Measurements from ENCODE around the gene HMBS.
"Not testable (repeated sequence)": the region's sequence is repeated elsewhere in the genome, so short reads cannot be mapped to it uniquely, and the experiment has no call there.

Gene HMBS

DNA sequence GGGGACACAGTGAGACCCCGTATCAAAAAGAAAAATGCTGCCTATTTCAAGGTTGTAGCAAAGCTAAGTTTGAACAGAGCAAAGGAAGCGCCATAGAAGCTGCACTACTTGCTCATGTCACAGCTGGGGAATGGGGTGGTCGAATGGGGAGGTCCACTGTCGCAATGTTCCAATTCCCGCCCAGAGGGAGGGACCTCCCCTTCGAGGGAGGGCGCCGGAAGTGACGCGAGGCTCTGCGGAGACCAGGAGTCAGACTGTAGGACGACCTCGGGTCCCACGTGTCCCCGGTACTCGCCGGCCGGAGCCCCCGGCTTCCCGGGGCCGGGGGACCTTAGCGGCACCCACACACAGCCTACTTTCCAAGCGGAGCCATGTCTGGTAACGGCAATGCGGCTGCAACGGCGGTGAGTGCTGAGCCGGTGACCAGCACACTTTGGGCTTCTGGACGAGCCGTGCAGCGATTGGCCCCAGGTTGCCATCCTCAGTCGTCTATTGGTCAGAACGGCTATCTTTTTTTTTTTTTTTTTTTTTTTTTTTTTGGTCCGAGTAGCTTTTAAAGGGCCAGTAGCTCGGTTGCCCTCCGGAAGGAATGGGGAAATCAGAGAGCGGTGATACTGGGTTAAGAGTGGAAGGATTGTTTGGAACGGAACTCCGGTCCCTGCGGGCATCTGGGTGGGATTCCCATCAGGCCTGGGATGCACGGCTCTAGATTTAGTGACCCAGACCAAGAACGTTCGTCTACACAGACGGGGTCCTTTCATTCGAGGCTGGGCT is at the start of gene HMBS:
TSS of gene HMBS (plus strand) at position 219 of the 774 bp plus-strand sequence. CDS start at position 372, 153 bp downstream.
- peak; percentile 92 for DNase-seq

DNA sequence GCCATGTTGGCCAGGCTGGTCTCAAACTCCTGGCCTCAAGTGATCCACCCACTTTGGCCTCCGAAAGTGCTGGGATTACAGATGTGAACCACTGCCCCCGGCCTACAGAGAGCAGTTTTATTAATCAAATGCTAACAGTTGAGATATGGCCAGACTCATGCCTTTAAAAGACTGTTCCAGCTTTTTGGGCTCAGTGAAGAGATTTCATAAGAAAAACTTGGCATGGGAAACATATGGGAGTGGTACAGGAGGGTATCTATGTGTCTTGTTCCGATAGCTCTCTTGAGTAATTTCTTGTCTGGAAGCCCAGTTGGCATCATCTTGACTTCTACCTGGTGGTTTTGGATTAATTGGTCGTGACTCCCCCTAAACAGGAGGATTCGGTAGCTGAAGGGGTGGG is 45.8 kb upstream of the HMBS start:
- DNase-seq = no peak

DNA sequence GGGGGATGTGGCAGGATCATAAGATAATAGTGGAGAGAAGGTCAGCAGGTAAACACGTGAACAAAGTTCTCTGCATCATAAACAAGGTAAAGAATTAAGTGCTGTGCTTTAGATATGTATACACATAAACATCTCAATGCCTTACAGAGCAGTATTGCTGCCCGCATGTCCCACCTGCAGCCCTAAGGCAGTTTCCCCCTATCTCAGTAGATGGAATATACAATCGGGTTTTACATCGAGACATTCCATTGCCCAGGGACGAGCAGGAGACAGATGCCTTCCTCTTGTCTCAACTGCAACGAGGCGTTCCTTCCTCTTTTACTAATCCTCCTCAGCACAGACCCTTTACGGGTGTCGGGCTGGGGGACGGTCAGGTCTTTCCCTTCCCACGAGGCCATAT is 45.2 kb upstream of the HMBS start:
- DNase-seq = not testable (repeated sequence)

DNA sequence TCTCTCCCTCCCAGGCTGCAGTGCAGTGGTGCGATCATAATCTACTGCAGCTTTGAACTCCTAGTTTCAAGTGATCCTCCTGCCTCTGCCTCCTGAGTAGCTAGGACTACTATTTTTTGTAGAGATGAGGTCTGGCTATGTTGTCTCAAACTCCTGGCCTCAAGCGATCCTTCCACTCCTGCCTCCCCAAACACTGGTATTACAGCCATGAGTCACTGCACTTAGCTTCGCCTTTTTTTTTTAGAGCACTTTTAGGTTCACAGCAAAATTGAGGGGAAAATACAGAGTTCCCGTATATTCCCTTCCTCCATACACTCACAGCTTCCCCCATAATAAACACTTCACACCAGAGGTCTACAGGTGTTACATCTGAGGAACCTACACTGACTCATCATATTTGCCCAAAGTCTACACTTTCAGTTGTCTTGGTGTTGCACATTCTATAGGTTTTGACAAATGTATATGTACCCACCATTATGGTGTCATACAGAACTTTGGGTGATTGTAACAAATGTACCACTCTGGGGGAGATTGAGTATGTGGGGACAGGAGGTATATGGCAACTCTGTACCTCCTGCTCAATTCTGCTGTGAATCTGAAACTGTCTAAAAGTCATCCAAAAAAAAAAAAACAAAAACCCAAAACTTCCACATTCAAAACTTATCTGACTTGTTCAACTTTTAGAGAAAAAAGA is 42.7 kb upstream of the HMBS start:
- peak; percentile 59 for DNase-seq

DNA sequence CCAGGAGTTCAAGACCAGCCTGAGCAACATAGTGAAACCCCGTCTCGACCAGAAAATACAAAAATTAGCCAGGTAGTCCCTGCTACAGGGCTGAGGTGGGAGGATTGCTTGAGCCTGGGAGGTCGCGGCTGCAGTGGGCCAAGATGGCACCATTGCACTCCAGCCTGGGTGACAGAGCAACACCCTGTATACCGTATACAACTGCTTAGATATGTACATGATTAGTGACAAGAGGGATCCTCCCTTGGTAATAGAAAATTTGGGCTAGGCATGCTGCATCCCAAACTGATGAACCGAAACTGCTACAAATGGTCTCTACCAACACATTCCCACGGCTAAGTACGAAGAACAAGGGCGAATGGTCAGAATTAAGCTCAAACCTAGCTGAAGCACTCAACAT is 41.8 kb upstream of the HMBS start:
- no peak for DNase-seq

DNA sequence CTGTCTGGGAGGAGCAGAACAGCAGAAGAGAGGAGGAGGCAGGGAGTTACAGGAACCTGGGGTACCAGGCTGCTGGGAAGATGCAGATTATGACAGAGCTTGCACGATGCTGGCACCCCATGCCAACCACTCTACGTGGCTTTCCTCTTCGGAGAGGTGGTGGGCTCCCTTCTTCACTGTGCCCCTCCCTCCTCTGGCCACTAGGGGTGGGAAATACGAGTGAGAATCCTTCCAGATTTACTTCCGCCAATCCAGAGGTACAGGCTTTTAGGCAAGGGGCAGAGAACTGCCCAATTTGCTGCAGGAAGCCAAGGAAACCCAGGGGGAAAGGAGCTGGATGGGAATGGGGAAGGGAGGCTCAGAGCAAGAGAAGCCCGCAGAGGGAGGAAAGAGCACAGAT is 40.0 kb upstream of the HMBS start:
- no peak for DNase-seq

DNA sequence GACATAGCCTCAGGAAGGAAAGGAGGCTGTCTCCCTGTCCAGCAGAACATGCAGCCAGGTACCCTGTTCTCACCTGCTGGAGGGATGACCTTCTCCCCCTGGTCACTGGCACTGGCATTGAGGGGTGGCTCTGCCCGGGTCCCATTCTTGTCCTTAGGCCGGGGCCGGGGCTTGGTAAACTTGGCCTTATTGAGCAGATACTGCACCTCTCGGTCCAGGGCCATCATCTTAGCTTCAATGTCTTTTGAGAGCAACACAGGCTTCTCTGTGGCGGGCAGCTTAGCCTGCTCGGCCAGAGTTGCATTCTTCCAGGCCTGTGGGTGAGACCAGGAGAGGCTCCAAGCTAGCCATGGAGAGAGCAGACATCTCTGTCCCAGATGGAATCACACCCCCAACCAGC is 38.2 kb upstream of the HMBS start:
- no peak for DNase-seq

DNA sequence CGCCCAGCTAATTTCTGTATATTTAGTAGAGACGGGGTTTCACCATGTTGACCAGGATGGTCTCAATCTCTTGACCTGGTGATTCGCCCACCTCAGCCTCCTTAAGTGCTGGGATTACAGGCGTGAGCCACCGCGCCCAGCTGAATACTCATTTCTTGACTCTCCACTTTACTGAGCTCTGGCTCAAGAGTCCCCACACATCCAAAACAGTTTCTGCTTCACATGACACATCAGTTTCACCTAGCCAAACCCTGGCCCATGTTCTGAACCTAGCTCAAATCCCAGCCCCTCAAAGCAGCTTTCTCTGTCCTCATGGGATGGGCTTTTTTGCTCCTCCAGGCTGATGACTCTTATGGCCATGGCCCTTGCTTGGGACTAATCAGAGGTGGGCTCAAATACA is 37.5 kb upstream of the HMBS start:
- no peak for DNase-seq

DNA sequence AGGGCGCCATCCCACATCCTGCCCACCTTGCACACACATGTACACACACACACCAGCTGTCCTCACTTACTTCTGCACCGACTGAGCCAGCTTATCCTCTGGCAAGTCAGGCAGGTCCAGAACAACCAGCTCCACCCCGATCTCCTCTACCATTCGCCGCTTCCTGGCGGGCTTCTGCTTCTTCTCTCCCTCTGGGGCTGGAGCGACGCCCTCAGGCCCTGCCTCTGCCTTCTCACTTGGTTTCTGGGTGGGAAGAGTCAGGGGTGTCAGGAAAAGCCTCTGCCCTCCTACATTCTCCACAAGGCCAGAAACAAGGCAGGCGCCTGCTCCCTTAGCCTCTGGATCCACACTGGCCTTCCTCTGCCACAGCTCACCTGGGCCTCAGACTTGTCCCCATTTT is 36.0 kb upstream of the HMBS start:
- DNase-seq = no peak

DNA sequence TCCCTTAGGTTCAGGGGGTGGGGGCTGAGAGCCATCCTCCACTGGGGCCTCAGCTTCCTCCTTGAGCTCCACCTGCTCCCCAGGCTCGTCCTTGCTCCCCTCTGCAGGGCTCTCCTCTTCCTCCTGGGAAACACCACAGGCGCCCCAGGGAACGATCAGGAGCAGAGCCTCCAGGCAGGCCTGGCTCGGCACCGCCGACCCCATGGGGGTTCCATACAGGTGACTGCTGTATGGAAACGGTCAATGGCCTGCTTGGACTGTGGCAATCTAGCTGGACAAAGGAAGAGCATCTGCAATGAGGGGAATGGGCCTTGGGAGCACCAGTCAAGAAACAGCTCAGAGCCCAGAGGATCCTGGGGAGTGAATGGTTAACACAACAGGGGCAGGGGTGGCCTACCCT is 35.6 kb upstream of the HMBS start:
- no peak for DNase-seq

DNA sequence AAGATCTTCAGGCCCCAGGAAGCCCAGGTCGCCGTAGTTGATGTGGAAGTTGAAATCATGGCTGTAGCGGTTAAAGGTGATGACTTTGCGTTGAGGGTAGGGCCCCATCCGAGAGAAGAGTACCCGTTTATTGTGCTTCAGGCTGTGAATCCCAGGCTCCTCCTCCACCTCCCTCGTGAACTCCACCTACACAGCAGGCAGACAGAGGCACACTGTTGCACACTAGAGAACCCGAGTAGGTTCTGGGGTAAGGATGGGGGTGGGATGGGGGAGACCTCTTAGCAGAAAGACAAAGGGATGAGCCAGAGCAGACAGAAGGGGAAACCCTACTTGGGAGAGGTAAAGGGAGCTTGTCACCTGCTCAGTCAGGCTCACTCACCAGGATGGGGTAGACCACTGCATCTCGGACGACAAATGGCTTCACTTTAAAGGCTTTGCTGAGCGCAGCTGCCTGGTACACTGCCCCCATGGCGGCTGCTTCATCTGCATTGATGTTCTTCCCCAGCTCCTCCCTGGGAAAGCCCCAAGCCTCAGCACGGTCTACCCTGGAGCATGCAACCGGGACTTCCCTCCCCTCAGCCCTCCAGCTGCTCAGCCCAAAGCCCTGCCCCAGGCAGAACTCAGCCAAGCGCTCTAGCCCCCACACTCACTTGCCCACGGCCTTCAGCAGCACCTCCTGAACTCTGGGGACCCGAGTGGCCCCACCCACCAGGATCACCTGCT is 33.1 kb upstream of the HMBS start:
- DNase-seq = no peak

DNA sequence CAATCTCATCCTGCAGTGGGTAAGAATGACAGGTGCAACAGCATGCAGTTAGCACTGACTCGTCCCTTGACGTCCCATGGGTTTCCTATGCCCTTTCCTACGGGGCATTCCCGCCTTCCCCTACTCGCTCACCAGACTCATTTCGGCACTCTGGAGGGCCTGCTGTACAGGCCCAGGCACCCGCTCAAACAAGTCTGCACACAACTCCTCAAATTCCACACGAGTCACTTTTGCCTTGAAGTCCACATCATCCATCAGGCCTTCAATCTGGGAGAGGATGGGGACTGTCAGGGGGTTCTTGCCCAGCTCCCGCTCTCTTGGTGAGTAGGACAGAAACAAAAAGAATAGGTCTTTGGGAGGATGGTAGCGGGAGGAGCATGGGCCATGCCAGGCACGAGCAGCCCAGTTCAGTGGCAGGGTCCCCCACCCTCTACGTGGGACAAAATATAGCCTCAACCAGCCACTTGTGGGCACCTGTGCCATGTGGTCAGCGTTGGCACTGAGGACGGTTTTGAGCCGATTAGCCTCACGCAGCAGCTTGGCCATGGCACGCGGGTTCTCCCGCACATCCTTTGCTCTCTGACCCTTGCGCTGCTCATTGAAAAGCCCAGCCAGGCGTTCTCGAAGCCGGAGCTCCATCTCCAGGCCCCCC is 32.4 kb upstream of the HMBS start:
- no peak for DNase-seq

DNA sequence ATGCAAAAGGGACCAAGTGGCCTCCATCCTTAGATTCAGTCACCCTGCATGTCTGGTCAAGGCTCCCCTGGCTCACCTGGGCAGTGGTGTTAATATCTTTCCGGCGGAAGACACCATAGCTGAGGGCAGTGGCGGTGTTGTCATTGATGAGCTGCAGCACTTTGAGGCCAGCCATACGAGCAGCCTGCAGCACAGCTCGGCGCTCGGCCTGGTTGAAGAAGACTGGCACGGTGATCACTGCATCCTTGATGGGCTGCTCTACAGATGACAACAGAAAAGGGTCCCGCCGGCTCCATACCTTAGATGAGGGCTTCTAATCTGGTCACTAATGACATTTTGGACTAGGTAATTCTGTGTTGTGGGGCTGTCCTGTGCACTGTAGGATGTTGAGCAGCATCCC is 30.3 kb upstream of the HMBS start:
- DNase-seq = no peak

DNA sequence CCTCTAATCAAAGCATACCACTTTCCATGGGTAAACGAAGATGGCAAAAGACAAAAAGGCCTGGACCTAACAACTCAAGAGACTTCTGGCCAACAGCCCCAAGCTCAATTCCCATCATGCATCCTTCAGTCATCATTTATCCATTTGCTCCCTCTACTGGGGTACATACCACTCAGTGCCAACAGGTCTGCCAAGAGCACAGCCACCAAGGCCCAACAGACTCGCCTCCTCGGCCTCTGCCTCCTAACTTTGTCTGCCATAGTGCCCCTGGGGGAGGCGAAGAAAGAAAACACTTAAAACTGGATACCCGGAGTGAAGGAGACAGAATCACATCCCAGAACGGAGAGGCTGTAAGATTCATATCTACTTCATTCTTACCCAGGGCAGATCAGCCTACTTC is 28.8 kb upstream of the HMBS start:
- DNase-seq = peak; percentile 54

DNA sequence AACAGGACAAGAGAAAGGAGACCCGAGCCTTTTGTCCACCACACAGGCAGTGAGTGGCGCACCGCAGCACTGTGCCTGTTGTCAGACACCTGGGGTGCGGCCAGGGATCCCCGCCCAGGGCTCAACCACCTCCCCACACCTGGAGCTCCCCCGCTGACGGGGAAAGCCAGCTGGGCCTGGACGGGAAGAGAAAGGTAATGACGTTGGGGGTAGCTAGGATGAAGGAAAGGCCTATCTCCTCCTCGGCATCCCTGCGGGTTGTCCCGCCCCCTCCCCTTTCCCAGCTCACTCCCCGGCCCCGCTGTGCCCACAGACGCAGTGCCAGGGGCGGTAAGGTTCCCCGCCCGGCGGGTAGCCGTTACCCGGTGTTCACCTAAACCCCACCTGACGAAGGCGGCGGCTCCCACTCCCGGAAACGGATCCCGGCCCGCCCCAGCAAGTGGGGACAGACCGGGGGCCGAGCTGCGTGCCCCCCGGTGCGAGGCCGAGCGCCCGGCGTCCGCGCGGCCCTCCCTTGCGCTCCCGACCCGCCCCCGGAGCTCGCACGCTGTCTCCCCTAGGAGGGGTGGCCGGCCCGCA is 28.2 kb upstream of the HMBS start:
- peak; percentile 85 for DNase-seq

DNA sequence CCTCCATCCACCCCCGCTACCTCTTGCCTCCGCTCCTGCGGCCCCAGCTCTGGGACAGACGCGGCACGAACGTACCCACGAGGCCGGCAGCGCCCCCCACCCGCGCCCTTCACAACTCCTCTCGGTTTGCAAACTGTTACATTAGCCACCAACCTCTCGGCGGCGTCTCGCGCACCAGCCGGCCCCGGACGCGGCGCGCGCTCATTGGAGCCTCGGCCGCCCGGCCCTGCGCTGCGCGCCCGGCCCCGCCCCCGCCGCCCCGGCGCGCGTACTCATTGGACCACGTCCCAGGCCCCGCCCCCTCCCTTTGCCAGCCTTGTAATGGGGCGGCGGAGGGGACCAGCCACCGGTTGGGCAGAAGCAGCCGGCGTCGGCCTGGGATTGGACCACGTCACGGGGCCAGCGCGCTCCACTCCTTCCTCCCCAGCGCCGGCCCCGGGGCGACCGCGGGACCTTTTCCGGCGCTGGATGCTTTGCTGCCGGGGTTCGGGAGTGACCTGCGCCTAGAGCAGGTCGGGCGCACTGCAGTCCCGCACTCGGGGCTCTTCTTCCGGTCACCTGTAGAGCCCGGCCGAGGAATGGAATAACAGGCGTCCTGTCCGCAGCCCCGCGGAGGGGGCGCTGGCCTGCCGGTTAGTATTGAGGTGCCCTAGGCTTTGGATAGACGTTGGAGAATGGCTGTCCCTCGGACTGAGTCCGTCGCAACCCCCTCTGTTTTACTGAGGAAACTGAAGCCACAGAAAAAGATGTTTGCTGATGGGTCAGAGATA is 27.5 kb upstream of the HMBS start, which contains the start of gene HYOU1:
TSS of gene HYOU1 (minus strand) at position 206 of the 770 bp plus-strand sequence. CDS start 1,045 bp downstream, outside the sequence.
- peak; percentile 99 for DNase-seq

DNA sequence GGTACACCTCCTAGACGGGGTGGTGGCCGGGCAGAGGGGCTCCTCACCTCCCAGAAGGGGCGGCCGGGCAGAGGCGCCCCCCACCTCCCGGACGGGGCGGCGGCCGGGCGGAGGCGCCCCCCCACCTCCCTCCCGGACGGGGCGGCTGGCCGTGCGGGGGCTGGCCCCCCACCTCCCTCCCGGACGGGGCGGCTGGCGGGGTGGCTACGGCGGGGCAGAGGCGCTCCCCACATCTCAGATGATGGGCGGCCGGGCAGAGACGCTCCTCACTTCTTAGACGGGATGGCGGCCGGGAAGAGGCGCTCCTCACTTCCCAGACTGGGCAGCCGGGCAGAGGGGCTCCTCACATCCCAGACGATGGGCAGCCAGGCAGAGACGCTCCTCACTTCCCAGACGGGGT is 25.6 kb upstream of the HMBS start:
- DNase-seq = not testable (repeated sequence)

DNA sequence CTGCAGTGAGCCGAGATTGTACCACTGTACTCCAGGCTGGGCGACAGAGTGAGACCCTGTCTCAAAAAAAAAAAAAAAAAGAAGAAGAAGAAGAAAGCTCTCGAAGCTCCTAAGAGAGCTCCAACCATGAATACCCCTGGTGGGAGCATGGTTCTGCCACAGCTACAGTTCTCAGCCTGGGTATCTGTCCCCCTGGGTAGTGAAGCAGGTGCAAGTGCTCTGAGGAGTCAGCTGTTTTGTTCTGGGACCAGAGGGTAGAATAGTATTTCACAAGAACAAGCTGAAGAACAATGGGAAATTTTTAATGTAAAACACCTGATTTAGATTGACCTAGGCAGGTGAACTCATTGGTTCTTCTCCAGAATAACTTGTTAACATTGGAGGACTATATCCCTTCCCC is 23.4 kb upstream of the HMBS start:
- no peak for DNase-seq

DNA sequence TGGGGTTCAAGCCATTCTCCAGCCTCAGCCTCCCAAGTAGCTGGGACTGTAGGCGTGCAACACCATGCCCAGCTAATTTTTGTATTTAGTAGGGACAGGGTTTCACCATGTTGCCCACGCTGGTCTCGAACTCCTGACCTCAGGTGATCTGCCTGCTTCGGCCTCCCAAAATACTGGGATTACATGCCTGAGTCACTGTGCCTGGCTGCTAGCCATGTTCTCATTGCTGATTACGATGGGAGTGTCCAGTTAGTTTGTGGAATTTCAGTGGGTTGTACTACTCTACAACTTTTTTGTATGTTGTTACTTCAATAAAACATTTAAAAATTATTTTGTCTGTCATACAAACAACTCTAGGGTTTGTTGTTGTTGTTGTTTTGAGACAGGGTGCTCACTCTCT is 21.9 kb upstream of the HMBS start:
- DNase-seq = no peak

DNA sequence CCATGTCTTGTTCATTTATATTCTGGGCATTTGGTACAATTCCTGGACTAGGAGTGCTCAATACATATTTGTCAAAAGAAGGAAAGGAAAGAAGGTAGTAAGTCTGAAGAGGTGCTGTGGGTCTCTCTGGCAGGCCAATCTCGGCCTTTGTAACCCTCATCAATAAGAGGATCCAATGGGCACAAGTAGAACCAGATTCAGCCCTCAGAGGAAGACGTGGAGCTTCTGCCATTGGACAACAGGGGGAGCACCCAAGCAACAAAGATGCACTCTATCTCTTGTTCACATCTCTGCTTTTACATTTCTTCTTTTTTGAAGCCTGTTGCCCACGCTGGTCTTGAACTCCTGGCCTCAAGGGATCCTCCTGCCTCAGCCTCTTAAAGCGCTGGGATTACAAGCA is 19.3 kb upstream of the HMBS start:
- peak; percentile 51 for DNase-seq

DNA sequence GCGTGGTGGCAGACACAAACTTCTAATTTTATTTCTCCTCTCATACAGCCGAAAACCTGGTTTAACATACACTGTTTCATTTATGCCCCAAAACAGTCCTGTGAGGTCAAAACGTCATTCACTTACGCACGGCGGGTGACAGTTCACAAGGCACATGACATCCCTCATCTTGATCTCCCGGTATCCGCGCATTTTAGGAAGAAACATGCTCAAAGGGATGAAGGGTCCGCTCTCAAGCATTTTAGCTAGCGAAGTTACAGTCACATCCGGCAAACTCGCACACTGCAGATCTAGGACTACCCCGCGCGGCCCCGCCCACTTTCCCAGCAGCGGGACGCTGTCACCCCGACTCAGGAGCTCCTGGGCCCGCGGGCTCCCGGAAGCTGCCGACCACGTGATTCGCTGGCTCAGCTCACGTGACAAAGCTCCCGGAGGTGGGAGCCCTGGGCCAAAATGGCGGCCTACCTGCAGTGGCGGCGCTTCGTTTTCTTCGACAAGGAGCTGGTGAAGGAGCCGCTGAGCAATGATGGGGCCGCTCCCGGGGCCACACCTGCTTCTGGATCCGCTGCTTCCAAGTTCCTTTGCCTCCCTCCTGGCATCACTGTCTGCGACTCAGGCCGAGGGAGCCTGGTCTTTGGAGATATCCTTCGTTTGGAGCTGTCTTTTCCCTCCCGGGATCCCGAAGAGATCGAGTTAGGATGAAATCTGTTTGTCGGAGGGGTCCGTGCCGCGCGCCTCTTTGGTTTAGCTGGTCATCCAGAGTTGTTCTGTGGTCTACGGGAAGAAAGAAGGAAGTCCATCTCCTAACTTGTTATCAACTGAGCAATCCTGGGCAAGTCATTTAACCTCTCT is 17.1 kb upstream of the HMBS start, which contains the start of gene VPS11:
TSS of gene VPS11 (plus strand) at position 448 of the 852 bp plus-strand sequence. CDS start at position 454, 6 bp downstream.
- peak; percentile 95 for DNase-seq
